Loucy (cell line): ENCODE data around the gene ARL4D.

Experiments used
- H2AFZ ChIP-seq: fragments of 200-600 bp; sonication (generic); 2 replicates; pipeline ENCODE4 v1.6.0; 2016; ENCODE audit warnings: antibody characterized with exemption, mild to moderate bottlenecking, low read length, moderate library complexity
- H3F3A ChIP-seq: fragments of 200-600 bp; 2 replicates; pipeline ENCODE4 v1.6.0; 2016; ENCODE audit warnings: antibody characterized with exemption, low read depth, mild to moderate bottlenecking
- H3K27me3 ChIP-seq: fragments of 200-600 bp; sonication (generic); 2 replicates; pipeline ENCODE4 v1.6.1; 2014; ENCODE audit warnings: low read length, mild to moderate bottlenecking; ENCODE audit not compliant: insufficient read depth, poor library complexity, severe bottlenecking
- H3K36me3 ChIP-seq: fragments of 200-600 bp; sonication (generic); 2 replicates; pipeline ENCODE4 v1.6.1; 2016; ENCODE audit warnings: low read length; ENCODE audit not compliant: insufficient read depth
- H3K4me1 ChIP-seq: fragments of 200-600 bp; sonication (generic); 2 replicates; pipeline ENCODE4 v1.5.1; 2014; ENCODE audit warnings: low read length, mild to moderate bottlenecking; ENCODE audit not compliant: insufficient read depth, poor library complexity, severe bottlenecking
- H3K4me2 ChIP-seq: fragments of 200-600 bp; sonication (generic); 2 replicates; pipeline ENCODE4 v1.6.0; 2014; ENCODE audit warnings: antibody characterized with exemption, low read length, low read depth, mild to moderate bottlenecking; ENCODE audit not compliant: poor library complexity, severe bottlenecking
- H3K4me3 ChIP-seq: fragments of 200-600 bp; sonication (generic); 2 replicates; pipeline ENCODE4 v1.5.1; 2014; ENCODE audit warnings: low read length, mild to moderate bottlenecking, mixed read lengths; ENCODE audit not compliant: poor library complexity, severe bottlenecking
- H3K79me2 ChIP-seq: fragments of 200-600 bp; sonication (generic); 2 replicates; pipeline ENCODE4 v1.6.1; 2014; ENCODE audit warnings: low read length; ENCODE audit not compliant: insufficient read depth
- H3K9ac ChIP-seq: fragments of 200-600 bp; sonication (generic); 2 replicates; pipeline ENCODE4 v1.6.0; 2014; ENCODE audit warnings: mild to moderate bottlenecking, low read depth, low read length, moderate library complexity; ENCODE audit not compliant: poor library complexity, severe bottlenecking
- H3K9me2 ChIP-seq: fragments of 200-600 bp; sonication (generic); replicated peaks from 2 replicates; pipeline ENCODE4 v1.6.1; 2016; ENCODE audit warnings: low read depth, low read length, mixed read lengths
- H3K9me3 ChIP-seq: fragments of 200-600 bp; sonication (generic); 2 replicates; pipeline ENCODE4 v1.6.1; 2014; ENCODE audit warnings: mild to moderate bottlenecking, antibody characterized with exemption, low read length, low read depth; ENCODE audit not compliant: insufficient read depth
- H4K20me1 ChIP-seq: fragments of 200-600 bp; sonication (generic); 2 replicates; pipeline ENCODE4 v1.6.0; 2014; ENCODE audit warnings: antibody characterized with exemption, low read length, mild to moderate bottlenecking; ENCODE audit not compliant: insufficient read depth, poor library complexity, severe bottlenecking
- EZH2phosphoT487 ChIP-seq: fragments of 200-600 bp; IDR thresholded peaks from 2 replicates; pipeline ENCODE4 v1.6.1; 2018; ENCODE audit warnings: antibody characterized with exemption, mild to moderate bottlenecking, moderate library complexity, borderline replicate concordance
- TF ChIP-seq, protein P1 (sequence below): fragments of 200-600 bp; sonication (generic); conservative IDR thresholded peaks from 2 replicates; pipeline ENCODE4 v1.5.1; 2014; ENCODE audit warnings: mild to moderate bottlenecking, antibody characterized with exemption, low read length

The ARL4D gene

DNA sequence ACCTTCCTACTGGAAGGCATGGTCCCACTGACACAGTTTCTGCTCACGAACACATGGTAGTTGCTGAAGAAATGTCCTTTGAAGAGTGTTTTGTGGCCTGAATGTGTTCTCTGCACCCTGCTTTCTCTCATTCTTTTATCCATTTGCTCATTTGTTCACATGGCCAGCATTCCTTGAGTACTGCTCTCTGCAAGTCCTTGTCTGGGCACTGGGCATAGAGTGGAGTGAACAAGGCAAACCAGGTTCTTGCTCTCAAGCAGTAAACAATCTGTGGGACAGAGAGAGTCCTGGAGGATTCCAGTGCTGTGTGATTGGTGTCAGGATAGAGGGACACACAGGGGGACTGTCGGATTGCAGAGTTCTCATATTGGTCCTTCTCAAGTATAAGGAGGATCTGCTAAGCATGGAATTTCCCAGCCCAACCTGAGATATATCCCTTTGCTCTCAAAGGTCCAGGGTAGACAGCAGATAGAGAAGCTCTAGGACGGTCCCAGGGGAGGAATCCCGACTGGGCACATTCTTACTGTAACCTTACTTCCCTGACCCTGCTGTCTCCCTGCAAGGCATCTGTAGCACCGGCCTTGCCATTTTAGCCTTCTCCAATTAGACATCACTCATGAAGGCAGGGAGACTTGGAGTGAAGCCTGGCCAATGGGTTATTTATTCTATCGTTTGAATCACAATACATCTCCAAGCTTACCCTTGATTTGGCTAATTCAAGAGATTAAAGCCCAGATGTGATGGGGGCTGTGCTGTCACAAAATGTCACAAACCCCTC lies 32.3 kb downstream of the ARL4D start:
- H2AFZ ChIP-seq = no peak overlapping the region
- TF ChIP-seq, protein P1, sequence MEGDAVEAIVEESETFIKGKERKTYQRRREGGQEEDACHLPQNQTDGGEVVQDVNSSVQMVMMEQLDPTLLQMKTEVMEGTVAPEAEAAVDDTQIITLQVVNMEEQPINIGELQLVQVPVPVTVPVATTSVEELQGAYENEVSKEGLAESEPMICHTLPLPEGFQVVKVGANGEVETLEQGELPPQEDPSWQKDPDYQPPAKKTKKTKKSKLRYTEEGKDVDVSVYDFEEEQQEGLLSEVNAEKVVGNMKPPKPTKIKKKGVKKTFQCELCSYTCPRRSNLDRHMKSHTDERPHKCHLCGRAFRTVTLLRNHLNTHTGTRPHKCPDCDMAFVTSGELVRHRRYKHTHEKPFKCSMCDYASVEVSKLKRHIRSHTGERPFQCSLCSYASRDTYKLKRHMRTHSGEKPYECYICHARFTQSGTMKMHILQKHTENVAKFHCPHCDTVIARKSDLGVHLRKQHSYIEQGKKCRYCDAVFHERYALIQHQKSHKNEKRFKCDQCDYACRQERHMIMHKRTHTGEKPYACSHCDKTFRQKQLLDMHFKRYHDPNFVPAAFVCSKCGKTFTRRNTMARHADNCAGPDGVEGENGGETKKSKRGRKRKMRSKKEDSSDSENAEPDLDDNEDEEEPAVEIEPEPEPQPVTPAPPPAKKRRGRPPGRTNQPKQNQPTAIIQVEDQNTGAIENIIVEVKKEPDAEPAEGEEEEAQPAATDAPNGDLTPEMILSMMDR = no peak
- no peak for TF ChIP-seq EZH2phosphoT487
- no peaks in the 10 kb centered on the region for H3K36me3 ChIP-seq
- H3K4me3 ChIP-seq = no peak overlapping the region
- no peaks in the 10 kb centered on the region for H3K79me2 ChIP-seq
- H3K9me3 ChIP-seq = no peaks in the 10 kb centered on the region
- no peaks in the 10 kb centered on the region for H3K4me1 ChIP-seq
- no peak overlapping the region for H3K9ac ChIP-seq
- no peaks in the 10 kb centered on the region for H3F3A ChIP-seq
- H3K9me2 ChIP-seq = no peaks in the 10 kb centered on the region
- H4K20me1 ChIP-seq = no peaks in the 10 kb centered on the region
- no peaks in the 10 kb centered on the region for H3K27me3 ChIP-seq
- H3K4me2 ChIP-seq = no peak overlapping the region

DNA sequence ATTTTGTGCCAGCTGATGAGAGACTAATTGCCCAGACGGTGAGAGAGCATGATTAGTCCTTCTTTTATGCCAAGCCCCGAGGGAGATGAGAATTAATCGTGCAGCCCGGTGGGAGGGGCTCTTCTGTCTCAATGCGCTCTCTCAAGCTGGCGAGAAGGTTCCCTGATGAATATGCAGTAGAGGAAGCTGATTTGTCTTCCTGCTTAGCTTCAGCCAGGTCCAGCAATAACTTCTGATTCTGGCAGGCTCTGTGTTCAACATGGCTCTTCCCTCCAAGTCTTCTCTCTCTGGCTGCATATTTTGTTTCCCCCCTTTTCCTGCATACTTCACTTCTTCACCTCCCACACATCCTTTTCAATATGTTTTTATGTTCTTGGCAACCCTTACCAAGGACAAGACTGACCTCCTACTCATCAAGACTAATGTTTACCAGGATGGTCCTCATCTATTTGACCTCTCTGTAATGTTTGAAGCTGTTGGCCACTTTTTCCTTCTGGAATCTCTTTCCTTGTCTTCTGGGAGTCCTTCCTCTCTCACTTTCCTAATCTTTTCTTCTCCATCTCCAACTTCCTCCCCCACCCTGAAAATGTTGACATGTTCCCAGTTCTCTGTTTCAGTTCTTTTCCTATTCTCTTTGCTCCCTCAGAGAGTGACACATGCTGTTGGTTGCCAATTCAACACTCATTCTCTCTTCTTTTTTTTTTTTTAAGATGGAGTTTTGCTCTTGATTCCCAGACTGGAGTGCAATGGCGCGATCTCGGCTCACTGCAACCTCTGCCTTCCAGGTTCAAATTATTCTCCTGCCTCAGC lies 33.1 kb downstream of the ARL4D start:
- Histone ChIP-seq H3K4me3 (no peak overlapping the region), H3K4me1 (no peaks in the 10 kb centered on the region), H3K79me2 (no peaks in the 10 kb centered on the region), H3K9me3 (no peaks in the 10 kb centered on the region), H3K9ac (no peak overlapping the region), H3F3A (no peaks in the 10 kb centered on the region), H2AFZ (no peak overlapping the region), H3K9me2 (no peaks in the 10 kb centered on the region), H3K4me2 (no peak overlapping the region), H3K27me3 (no peaks in the 10 kb centered on the region), H4K20me1 (no peaks in the 10 kb centered on the region), H3K36me3 (no peaks in the 10 kb centered on the region)
- TF ChIP-seq EZH2phosphoT487 = no peak
- TF ChIP-seq, protein P1 = no peak

DNA sequence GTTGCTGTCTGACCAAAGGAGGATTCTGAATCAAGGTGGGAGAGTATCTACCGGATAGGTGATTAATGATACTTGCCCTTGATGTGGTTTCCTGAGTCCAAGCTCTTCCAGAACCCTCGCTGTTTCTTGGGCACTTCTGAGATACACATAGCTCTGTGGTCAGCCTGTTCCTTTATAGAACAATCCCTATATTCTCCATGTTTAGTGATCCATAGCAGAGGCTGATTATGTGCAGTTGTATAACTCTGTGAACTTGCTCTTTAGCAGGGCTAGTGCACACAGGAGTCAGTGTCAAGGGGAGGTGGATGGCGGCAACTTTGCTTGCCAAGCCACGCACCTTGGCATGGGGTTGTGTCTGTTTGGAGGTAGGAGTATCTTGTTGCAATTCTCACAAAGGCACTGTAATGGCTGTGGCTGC lies 36.1 kb downstream of the ARL4D start:
- no peak overlapping the region for H3K9ac ChIP-seq
- no peak overlapping the region for H2AFZ ChIP-seq
- no peak overlapping the region for H3K4me2 ChIP-seq
- H3K4me3 ChIP-seq = no peak overlapping the region
- H4K20me1 ChIP-seq = no peaks in the 10 kb centered on the region
- H3K79me2 ChIP-seq = no peaks in the 10 kb centered on the region
- TF ChIP-seq EZH2phosphoT487 = no peak
- TF ChIP-seq, protein P1 = no peak
- H3K9me2 ChIP-seq = no peaks in the 10 kb centered on the region
- no peaks in the 10 kb centered on the region for H3K27me3 ChIP-seq
- no peaks in the 10 kb centered on the region for H3K9me3 ChIP-seq
- H3K36me3 ChIP-seq = no peaks in the 10 kb centered on the region
- no peaks in the 10 kb centered on the region for H3F3A ChIP-seq
- H3K4me1 ChIP-seq = no peaks in the 10 kb centered on the region
